SU-DHL-6 (cell line): ENCODE measurements around the gene MBD4.

Source experiments
- EZH2phosphoT487 ChIP-seq: fragments of 200-600 bp; sonication (generic), shearing (Covaris generic); conservative IDR thresholded peaks from 2 replicates; pipeline ENCODE4 v1.6.1; 2018; ENCODE audit warnings: mild to moderate bottlenecking, antibody characterized with exemption, low read length, moderate library complexity, mixed read lengths
- TF ChIP-seq, protein P1 (sequence below): fragments of 200-600 bp; sonication (generic); IDR thresholded peaks from one replicate; pipeline ENCODE4 v1.5.1; 2017; ENCODE audit warnings: antibody characterized with exemption, mild to moderate bottlenecking, low read length, moderate library complexity; ENCODE audit not compliant: insufficient read depth, poor library complexity, severe bottlenecking

DNA sequence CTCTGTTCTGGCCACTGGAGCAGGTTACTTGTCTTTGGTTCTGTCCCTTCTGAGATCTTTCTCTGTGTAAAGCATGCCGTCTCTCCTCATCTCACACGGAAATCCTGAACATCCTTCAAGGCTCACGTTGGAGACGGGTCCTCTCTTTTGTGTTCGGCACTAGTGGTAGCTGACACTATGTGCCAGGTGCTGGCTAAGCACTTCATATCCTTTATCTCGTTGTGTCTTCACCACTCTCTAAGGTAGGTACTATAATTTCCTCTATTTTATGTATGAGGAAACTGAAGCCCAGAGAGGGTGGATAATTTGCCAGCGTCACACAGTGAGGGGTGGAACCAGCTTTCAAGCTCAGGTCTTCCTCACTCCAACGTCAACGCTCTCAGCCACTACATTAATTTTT, 1.5 kb upstream of the MBD4 start:
- TF ChIP-seq, protein P1, sequence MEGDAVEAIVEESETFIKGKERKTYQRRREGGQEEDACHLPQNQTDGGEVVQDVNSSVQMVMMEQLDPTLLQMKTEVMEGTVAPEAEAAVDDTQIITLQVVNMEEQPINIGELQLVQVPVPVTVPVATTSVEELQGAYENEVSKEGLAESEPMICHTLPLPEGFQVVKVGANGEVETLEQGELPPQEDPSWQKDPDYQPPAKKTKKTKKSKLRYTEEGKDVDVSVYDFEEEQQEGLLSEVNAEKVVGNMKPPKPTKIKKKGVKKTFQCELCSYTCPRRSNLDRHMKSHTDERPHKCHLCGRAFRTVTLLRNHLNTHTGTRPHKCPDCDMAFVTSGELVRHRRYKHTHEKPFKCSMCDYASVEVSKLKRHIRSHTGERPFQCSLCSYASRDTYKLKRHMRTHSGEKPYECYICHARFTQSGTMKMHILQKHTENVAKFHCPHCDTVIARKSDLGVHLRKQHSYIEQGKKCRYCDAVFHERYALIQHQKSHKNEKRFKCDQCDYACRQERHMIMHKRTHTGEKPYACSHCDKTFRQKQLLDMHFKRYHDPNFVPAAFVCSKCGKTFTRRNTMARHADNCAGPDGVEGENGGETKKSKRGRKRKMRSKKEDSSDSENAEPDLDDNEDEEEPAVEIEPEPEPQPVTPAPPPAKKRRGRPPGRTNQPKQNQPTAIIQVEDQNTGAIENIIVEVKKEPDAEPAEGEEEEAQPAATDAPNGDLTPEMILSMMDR, result no peak
- no peak for TF ChIP-seq EZH2phosphoT487
